Measurements from ENCODE around the gene ARRDC1.
A peak's percentile ranks its signal among the peaks of the same experiment; 100 is the strongest.
"Not testable (repeated sequence)": the region's sequence is repeated elsewhere in the genome, so short reads cannot be mapped to it uniquely, and the experiment has no call there.

The ARRDC1 gene

DNA sequence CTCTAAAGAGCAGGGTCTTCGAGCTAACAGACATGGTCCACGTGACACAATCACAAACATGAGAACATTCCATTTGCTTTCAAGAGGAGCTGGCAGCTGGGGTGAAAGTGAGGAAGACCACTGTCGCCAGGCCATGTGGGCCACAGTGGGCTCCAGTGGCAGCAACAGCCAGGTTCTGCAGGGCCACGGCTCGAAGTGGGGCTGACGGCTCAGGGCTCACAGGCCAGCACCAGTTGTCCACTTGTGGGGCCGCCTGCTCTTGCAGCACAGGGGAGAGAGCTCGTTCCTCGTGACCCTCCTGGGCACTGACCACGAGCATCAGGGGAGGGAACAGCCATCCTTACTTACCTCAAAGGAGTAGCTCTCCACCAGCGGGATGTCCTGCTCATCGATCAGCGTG, 17.2 kb upstream of the ARRDC1 start:
- DNase-seq, result no peak

DNA sequence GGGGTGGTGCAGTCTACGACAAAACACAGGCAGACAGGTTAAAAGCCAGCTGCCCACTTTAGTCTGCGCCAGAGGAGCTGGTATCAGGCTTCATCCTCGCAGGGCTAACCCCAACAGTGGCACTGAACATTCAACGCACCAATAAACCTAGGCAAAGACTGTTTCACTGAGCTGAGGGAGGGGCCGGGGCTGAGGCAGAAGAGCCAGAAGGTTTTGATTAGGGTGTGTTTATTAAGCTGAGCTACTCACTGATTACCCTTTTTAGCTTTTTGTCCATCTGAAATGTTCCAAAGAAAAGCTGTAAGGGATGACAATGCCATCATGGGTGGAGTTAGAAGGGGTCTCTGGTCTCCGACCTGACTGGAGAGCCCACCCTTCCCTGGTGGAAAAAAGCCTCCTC, 16.6 kb upstream of the ARRDC1 start:
- no peak for DNase-seq

DNA sequence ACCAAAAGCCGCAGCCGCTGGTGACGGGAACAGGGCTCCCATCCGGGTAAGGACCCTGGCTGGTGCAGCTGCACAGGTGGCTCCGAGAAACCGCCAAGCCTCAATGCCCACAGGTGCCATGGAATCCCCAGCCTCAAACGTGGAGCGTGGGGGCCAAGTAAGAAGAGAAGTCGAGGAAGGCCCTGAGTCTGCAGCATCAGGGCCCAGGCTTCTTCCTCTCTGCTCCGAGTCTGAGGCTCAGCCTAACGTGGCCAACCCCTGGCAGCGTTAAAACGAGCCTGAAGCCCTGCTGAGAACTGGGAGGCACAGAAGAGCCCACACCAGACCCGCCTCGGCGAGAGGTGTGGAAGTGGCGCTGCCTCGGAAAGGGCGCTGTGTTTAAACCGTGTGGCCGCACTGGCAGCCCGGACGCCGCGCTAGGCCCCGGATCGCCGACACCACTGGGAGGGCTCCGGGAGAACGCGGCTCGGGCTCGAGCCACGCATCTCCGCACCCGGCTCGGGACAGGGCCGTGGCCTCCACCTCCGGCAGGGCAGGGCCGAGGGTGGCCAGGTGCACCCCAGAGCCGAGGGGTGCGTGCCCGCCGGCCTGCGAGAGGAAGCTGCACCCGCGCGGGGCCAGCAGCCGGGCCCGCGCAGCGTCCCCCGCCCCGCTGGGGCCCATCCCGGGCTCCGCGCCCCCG, 15.9 kb upstream of the ARRDC1 start:
- DNase-seq, result no peak

DNA sequence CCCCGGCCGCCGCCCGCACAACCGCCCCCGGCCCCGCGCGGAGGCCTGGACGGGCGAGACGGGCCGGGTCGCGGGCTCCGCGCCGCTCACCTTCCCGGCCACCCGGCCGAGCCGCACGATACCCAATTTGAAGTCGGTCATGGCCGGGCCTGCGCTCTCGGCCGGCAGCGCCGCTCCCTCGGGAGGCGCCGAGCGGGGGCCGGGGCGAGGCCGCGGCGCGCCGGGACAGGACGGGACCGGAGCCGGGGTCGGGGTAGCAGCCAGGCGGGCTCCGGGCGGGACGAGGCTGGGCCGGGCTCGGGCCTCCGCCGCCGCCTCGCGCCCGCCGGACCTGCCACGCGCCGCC, 15.4 kb upstream of the ARRDC1 start:
- DNase-seq, result no peak

DNA sequence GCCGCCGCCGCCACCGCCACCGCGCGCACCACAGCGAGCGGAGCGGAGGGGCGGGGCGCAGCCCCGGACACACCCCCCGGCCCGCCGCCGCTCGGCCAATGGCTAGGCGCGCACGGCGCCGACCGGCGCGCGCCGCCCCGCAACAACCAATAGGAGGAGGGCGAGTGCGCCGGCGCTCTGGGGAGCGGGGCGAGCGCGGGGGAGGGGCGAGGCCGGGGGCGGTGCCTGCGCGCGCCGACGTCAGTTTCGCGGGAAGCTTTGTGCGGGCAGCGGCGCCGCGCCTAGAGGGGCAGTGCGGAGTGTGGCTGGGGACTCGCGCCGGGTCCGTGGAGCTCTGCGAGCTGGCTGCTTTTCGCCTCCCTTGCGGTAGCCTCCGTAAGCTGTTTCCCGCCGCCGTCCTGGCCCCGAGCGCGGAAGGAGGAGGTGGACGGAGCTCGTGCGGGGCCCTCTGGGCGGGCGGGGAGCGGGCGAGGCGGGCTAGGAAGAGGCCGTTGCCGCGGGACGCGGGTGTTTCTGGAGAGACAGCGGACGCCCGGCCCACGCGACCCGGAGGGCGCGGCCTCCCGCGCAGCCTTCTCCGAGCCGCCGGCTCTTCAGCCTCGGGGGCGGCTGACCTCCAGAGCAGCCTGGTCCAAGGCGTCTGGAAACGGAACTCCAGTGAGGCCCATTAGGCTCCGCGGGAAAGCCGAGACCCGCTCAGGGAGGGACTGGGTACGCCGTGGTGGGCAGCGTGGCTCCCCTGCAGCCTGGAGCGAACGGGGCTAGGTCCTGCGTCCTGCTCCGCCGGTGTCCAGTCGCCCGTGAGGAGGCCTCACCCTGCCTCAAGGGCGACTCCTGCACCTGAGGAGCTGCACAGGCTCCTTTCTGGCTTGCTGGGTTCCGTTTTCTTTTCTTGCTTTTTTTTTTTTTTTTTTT, 14.8 kb upstream of the ARRDC1 start, which contains the start of gene ZMYND19:
ZMYND19 (minus strand) TSS at position 44 of the 915 bp plus-strand sequence. CDS start 249 bp downstream, outside the sequence.
- peak; percentile 88 for DNase-seq

DNA sequence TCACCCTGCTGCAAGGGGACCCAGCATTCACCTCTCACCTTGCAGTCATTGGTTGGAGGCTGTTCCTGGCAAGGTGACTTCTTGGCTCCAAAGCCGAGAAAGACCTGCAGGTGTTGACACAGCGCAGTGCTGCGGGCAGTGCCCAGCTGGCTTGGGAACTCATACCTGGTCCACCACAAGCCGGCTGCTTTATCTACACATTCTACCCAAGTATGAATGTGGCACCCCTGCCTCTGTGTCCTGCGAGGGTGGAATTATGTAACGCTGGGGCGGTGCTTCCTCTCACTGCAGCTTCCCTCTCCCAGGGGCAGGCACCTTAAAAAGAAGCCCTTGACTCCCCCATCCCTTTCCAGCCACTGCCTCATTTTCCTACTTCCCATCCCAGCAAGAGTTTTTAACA, 12.7 kb upstream of the ARRDC1 start:
- no peak for DNase-seq

DNA sequence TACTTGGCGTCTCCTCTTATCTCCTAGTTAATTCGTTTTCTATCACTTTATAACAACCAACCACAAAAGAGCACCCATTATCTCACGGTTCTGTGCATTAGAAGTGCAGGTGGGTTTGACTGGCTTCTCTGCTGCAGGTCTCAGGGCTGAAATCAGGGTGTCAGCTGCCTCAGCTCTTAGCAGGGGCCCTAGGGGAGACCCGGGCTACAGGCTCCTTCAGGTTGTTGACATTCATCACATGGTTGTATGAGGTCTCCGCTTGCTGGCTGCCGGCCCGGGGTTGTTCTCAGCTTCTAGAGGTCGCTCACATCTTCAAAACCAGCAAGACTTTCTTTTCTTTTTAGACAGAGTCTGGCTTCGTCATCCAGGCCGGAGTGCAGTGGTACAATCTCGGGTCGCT, 12.3 kb upstream of the ARRDC1 start:
- no peak for DNase-seq

DNA sequence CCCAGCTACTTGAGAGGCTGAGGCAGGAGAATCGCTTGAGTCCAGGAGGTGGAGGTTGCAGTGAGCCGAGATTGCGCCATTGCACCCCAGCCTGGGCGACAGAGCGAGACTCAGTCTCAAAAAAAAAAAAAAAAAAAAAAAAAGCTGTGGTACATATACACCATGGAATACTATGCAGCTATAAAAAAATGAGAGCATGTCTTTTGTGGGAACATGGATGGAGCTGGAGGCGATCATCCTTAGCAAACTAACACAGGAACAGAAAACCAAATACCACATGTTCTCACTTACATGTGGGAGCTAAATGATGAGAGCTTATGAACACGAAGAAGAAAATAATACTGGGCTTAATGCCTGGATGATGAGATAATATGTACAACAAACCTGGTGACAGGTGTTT, 8.9 kb upstream of the ARRDC1 start:
- not testable (repeated sequence) for DNase-seq

DNA sequence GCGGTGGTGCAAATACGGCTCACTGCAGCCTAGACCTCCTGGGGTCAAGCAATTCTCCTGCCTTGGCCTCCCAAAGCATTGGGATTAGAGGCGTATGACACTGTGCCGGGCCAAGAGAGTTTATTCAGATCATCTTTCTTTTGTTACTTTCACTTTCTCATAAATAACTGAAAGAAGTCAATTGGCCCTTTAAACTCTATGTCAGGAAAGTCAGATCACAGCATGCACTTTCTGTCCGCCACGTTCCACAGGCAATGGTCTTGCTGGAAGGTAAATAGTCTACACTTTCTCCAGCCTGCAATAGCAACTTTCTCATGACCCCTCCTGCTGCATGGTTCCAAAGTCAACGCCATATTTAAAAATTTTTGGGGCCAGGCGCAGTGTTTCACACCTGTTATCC, 6.5 kb upstream of the ARRDC1 start:
- DNase-seq, result no peak

DNA sequence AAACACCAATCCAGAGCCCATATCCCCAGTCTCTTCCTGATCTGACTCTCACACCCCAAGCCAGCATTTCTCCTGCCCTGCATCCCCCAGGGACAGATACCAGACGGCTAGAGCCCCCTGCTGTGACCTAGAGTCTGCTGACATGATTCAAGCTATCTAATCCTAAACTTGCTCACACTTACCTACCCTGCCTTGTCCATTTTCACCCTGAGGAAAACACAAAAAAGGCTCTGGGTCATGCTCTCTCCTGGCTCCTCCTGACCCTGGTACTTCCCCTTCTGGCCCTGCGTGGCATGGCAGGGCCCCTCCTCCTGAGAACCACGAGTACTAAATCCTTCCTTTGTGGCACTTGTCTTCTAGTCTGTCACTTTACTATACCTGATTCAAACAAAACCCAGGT, 2.8 kb upstream of the ARRDC1 start:
- no peak for DNase-seq

DNA sequence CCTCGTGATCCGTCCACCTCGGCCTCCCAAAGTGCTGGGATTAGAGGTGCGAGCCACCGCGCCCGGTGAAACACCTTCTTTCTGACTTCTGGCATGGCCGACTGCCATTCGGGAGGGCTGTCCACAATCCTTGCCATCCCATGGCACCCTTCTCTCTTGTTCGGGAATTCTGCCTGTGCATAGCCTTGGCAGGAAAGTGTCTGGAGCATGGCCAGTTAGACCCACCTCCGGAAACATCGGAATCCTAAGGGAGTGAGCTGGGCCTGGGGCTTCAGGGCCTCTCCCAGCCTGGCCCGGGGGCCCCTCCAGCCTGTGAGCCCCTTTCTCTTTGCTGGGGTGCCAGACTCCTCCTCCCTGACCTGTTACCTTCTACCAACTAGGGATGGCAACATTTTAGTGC, 1.6 kb upstream of the ARRDC1 start:
- no peak for DNase-seq

DNA sequence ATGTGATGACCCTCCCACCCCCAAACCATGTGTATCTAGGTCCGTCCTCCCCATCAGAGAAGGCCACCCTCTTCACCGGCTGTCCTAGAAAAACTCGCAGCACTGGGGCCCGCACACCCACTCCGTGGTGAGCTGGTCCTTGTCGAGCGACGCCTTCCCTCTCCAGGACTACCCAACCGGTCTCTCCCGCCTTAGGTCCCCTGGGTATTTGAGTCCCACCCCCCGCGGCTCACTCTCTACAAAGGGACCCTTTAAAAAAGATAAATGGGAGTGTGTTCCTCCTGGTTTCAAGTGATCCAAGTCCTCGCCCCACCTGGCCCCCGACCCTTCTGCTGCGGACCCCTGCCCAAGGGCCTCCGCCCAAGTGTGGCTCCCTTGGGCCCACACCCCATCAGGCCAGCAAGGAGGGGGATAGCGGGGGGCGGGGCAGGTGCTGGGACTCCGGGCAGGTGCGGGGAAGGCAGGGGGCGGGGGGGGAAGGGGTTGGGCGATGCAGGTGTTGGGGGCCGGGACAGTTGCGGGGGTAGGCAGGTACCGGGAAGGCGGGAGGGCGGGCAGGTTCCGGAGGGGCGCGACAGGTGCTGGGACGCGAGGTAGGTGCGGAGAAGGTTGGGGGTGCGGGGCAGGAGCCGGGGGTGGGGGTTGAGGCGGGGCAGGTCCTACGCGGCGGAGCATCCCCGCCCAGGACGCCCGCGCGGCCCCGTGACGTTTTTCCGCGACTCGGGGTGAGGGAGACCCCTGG, 970 bp upstream of the ARRDC1 start:
- DNase-seq, result no peak

DNA sequence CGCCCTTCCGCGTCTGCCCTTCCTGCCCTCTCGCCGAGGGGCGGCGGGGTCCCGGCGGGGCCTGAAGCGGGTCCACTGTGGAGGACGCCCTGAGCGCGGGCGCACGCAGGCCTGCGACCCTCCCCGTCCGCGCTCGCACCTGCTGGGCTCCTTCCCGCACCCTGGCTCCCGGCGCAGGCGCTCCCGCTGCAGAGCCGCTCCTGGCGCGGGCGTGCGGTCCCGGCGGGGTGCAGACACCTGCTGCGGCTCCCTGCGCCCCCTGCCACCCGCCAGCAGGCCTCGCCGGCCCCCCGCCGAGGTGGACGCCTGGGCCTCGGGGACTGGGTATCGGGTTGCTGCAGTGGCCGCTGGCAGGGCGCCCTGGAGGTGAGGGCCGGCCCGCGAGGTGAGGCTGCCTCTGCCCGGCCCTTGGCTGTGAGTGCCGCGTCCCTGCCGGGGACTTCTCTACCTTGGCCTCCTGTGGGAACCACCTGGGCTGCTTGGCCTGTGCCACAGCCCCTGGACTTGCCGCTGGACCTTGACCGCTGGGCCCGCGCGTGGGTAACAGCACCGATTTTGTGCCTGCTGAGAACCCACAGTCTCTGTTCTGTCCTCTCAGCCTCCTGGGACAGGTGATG, 627 bp downstream of the ARRDC1 start:
- DNase-seq, result peak; percentile 60

DNA sequence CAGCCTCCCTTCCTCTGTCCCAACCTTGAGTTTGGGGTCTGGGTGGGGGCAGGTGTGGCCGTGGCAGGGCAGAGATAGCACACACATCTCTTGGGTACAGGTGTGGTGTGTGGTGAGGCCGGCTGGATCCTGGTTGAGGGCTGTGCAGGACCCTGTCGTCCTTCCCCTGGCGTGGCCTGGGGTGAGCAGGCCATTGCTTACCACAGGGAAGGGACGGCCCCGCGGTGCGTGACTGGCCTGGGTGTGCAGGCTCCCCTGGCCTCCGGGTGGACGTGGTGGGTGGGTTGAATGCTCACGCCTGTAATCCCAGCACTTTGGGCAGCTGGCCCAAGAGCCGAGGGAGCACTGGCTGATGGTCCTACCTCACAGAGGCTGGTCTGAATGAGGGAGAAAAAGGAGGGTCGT, 1.2 kb downstream of the ARRDC1 start:
- DNase-seq, result no peak

DNA sequence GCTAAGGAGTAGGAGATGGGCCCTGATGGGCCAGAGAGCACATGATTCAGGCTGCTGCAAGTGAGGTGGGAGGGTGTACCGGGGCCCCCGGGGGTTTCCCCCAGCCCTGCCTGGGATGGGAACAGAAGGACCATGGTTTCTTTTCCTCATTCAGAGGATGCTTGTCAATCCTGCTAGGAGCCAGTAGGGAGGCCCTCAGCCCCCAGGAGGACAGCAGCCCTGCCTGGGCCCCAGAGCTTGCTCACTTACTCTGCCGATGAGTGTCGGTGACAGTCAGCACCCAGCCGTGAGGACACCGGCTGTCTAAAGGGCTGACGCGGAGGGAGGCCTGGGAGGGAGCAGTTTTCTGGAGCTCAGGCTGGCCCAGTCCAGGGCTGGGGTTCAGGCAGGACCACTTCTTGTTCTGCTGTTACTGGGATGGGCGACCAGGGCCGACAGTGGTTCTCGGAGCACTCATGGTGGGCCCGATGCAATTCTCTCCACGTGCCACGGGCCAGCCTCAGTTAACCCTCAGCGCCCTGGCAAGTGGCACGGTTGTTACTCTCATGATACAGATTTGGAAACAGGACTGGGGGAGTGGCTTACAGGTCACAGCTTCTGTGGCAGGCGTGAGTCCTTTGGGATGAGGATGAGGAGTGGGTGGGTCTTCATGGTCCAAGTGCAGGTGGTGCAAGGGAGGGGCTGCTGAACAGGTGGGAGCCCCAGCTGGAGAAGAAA, 1.8 kb downstream of the ARRDC1 start:
- DNase-seq, result no peak

DNA sequence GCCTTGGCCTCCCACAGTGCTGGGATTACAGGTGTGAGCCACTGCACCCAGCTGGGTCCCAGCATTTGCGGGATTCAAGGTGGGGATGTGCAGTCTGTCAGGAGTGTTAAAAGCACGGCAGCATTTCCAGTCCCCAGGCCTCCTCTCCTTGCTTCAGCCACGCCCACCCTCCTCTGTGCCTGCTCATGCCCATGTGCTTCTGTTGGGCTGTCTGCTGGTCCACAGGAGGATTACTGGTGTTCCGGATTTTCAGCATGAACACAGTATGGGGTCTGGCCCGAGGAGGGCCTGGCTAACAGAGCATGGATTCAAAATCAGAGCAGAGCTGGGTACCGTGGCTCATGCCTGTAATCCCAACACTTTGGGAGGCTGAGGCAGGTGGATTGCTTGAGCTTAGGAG, 5.5 kb downstream of the ARRDC1 start:
- no peak for DNase-seq

DNA sequence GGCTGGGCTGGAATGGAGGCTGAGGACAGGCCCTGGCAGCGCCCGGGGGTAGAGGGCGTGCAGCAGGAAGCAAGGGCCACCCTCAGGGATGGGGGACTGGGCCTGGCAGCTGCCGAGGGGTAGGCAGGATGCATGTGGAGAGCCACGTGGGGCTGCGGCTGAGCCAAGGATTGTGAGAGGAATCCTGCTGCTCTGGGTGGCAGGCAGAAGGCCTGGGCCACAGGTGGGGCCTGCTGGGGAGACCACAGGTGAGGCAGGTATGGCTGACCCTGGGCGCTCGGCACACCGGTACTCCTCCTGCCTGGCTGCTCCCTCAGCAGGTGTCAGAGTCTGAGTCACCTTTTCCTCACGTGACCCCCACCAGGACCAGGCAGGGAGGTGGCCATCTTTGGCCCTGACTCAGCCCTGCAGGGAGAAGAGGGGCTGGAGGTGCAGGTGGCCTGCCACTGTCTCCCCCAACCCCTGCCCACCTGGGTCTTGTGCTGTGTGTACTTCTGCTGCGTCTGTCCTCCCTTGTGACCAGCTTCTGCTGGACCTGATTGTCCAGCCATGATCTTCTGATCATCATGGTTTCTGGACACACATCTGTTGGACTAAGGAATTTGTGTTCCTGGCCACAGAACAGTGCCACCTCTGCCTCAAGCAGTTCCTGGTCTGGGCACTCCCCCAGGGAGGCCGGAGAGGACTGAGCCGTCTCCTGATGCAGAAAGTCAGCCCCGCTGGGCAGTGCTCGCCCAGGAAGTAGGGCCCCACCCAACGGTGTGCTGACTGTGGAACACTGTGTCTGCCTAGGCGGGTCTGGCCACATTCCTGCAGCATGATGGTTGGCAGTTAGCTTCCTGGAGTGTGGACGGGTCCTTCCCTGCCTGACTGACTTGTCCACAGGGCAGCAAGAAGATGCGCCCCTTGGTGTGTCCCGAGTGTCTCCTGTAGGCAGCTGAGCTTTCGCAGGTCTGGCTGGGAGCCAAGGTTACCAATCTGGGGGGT, 6.4 kb downstream of the ARRDC1 start:
- DNase-seq, result peak; percentile 64

DNA sequence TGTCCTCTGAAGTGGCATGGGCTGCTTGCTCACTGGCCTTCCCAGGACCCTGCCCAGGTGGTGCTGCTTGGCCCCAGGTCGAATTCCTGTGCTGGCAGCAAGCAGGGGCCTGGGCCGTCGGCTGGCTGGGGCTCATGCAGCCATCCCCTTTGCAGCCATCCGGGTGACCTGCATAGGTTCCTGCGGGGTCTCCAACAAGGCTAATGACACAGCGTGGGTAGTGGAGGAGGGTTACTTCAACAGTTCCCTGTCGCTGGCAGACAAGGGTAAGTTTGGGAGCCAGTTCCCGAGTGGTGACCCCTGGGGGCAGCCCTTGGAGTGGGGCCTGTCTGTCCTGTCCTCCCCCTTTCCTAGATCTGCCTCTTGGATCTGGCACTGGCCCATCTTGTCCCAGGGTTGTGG, 7.3 kb downstream of the ARRDC1 start:
- no peak for DNase-seq

DNA sequence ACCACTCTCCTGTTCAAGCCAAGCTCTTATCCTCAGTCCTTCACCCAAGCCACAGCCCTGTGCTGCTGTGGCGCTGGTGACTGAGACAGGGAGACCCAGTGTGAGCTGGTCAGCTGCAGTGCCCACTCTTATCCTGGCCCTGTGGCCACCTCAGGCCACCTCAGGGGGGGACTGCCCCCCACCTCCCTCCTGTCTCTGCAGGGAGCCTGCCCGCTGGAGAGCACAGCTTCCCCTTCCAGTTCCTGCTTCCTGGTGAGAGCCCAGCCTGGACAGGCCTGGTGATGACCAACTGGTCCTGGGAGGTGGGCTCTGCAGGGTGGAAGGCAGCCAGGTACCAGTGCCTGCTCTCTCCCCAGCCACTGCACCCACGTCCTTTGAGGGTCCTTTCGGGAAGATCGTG, 7.8 kb downstream of the ARRDC1 start:
- no peak for DNase-seq

DNA sequence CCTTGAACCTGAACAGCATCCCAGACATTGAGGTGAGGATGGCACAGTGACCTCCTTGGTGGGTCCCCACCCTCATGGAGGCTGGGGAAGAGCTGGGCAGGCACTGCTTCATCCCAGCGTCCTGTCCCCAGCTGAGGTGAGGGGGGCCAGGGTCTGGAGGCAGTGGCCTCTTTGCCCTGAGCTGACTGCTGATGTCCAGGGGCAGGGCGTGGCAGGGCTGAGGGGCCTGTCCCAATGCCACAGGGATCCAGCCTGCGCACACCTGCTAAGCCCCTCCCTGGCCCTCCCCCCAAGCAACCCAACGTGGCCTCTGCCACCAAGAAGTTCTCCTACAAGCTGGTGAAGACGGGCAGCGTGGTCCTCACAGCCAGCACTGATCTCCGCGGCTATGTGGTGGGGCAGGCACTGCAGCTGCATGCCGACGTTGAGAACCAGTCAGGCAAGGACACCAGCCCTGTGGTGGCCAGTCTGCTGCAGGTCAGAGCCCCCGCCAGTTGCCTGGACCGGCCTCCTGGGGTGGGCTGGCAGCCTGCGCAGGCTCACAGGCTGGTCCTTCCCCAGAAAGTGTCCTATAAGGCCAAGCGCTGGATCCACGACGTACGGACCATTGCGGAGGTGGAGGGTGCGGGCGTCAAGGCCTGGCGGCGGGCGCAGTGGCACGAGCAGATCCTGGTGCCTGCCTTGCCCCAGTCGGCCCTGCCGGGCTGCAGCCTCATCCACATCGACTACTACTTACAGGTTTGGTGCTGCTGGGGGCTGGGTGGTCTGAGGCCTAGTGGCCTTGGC, 8.4 kb downstream of the ARRDC1 start:
- no peak for DNase-seq

Measured in COR-L47 (cell line).